HepG2 (cell line): ENCODE data around the gene MIPEP.

Experiments used
- CREB1 ChIP-seq, 2 experiments: fragments of 450-650 bp in 1 of 2; IDR thresholded peaks; 2 replicates each; pipeline ENCODE4 v1.6.1; 2016 to 2017; ENCODE audit warnings: control low read depth in 1 of 2, mild to moderate bottlenecking in 1 of 2, missing compliant biosample characterization in 1 of 2, missing genetic modification characterization in 1 of 2
- IKZF4 ChIP-seq: sonication (generic); formaldehyde crosslinking; IDR thresholded peaks from 2 replicates; pipeline ENCODE4 v1.5.1; 2020; ENCODE audit warnings: borderline replicate concordance, mild to moderate bottlenecking, low read depth, missing genetic modification reagents; ENCODE audit errors: not compliant biosample characterization
- NFYB ChIP-seq: sonication (generic); formaldehyde crosslinking; IDR thresholded peaks from 2 replicates; pipeline ENCODE4 v1.4.0; 2020; ENCODE audit warnings: missing genetic modification reagents
- PTBP1 ChIP-seq: fragments of 200-400 bp; formaldehyde crosslinking; IDR thresholded peaks from 2 replicates; pipeline ENCODE4 v1.6.1; 2018; ENCODE audit warnings: low read length, low read depth; ENCODE audit not compliant: poor library complexity, severe bottlenecking
- ZNF138 ChIP-seq: sonication (generic); formaldehyde crosslinking; IDR thresholded peaks from 2 replicates; pipeline ENCODE4 v1.5.0; 2020; ENCODE audit warnings: mild to moderate bottlenecking, low read depth, missing genetic modification reagents
- ZNF274 ChIP-seq: sonication (generic); formaldehyde crosslinking; IDR thresholded peaks from 2 replicates; pipeline ENCODE4 v1.5.1; 2020; ENCODE audit warnings: mild to moderate bottlenecking, missing genetic modification reagents
- TF ChIP-seq, protein P1 (sequence below): IDR thresholded peaks from 2 replicates; pipeline ENCODE4 v1.6.1; 2016

DNA sequence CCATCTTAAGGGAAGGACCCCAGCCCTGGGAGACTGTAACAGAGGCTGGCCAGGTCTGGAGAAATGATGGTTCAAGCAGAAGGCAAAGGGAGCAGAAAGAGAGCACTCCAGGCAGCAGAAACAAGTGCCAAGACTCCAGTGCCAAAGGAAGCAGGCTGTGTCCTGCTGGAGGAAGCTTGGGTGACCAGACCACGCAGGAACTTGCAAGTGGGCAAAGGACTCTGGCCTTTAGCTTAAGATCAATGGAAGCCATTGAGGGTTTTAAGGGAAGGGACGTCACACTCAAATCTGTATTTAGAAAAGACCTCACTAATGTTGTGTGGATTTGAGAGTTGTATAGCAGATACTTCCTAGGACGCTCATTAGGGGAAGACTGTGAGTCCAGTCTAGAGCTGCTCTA lies 95.5 kb downstream of the MIPEP start:
- TF ChIP-seq, protein P1, sequence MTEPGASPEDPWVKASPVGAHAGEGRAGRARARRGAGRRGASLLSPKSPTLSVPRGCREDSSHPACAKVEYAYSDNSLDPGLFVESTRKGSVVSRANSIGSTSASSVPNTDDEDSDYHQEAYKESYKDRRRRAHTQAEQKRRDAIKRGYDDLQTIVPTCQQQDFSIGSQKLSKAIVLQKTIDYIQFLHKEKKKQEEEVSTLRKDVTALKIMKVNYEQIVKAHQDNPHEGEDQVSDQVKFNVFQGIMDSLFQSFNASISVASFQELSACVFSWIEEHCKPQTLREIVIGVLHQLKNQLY (CRISPR knock-in tag): no peak
- no peak for TF ChIP-seq ZNF274 (CRISPR knock-in tag)
- TF ChIP-seq PTBP1: no peak
- TF ChIP-seq CREB1 (IDR thresholded peaks at IDR 0.05): no peak
- TF ChIP-seq CREB1 (CRISPR knock-in tag; IDR thresholded peaks at IDR 0.05): no peak
- no peak for TF ChIP-seq ZNF138 (CRISPR knock-in tag)
- no peak for TF ChIP-seq NFYB
- no peak for TF ChIP-seq IKZF4
